H9 (cell line): ENCODE results near the gene VAMP2. TPM values are rescaled to one million over a fixed set of nuclear protein-coding genes. Genes with fewer than 3 reads are reported as not detected.

Experiments used
- DNase-seq: peaks from one replicate; pipeline ENCODE4 v3.0.0-alpha.2; 2017
- H2AFZ ChIP-seq: one replicate; pipeline ENCODE4 v1.6.1; 2013; ENCODE audit warnings: mild to moderate bottlenecking, low read length, control low read depth, moderate library complexity
- H2AK5ac ChIP-seq: 2 replicates; pipeline ENCODE4 v1.6.1; 2013; ENCODE audit warnings: low read length, control low read depth, mixed read lengths; ENCODE audit not compliant: insufficient read length
- H2BK120ac ChIP-seq: one replicate; pipeline ENCODE4 v1.6.1; 2013; ENCODE audit warnings: low read depth, mild to moderate bottlenecking, low read length, control low read depth, inconsistent platforms; ENCODE audit not compliant: poor library complexity, severe bottlenecking
- H2BK12ac ChIP-seq: 2 replicates; pipeline ENCODE4 v1.6.1; 2013; ENCODE audit warnings: low read length, control low read depth, mixed read lengths, low read depth; ENCODE audit not compliant: insufficient read length
- H2BK15ac ChIP-seq: 2 replicates; pipeline ENCODE4 v1.6.1; 2013; ENCODE audit warnings: low read depth, low read length, control low read depth
- H2BK20ac ChIP-seq: one replicate; pipeline ENCODE4 v1.6.1; 2013; ENCODE audit warnings: low read depth, mild to moderate bottlenecking, low read length, control low read depth, inconsistent platforms; ENCODE audit not compliant: poor library complexity, severe bottlenecking
- H2BK5ac ChIP-seq: 2 replicates; pipeline ENCODE4 v1.6.1; 2013; ENCODE audit warnings: low read length, control low read depth, mixed read lengths; ENCODE audit not compliant: insufficient read length
- H3K14ac ChIP-seq: 2 replicates; pipeline ENCODE4 v1.6.1; 2013; ENCODE audit warnings: low read length, control low read depth; ENCODE audit not compliant: insufficient read depth
- H3K18ac ChIP-seq: 2 replicates; pipeline ENCODE4 v1.6.1; 2013; ENCODE audit warnings: low read depth, mild to moderate bottlenecking, mixed read lengths, low read length, control low read depth; ENCODE audit not compliant: insufficient read length
- H3K23ac ChIP-seq: 2 replicates; pipeline ENCODE4 v1.6.1; 2013; ENCODE audit warnings: low read length, control low read depth, mixed read lengths, low read depth; ENCODE audit not compliant: insufficient read length
- H3K23me2 ChIP-seq: 2 replicates; pipeline ENCODE4 v1.6.1; 2013; ENCODE audit warnings: low read depth, mild to moderate bottlenecking, mixed read lengths, low read length, control low read depth; ENCODE audit not compliant: insufficient read length, poor library complexity, severe bottlenecking
- H3K27ac ChIP-seq: 2 replicates; pipeline ENCODE4 v1.5.1; 2013; ENCODE audit warnings: low read length, control low read depth, mixed read lengths, low read depth; ENCODE audit not compliant: insufficient read length
- H3K27me3 ChIP-seq: 2 replicates; pipeline ENCODE4 v1.6.1; 2013; ENCODE audit warnings: low read length, control low read depth, inconsistent platforms; ENCODE audit not compliant: insufficient read depth
- H3K4ac ChIP-seq: 2 replicates; pipeline ENCODE4 v1.6.1; 2013; ENCODE audit warnings: low read depth, mild to moderate bottlenecking, control low read depth, inconsistent platforms, low read length, moderate library complexity
- H3K4me1 ChIP-seq: 2 replicates; pipeline ENCODE4 v1.6.1; 2013; ENCODE audit warnings: low read length, control low read depth, inconsistent platforms; ENCODE audit not compliant: insufficient read depth
- H3K4me2 ChIP-seq: 2 replicates; pipeline ENCODE4 v1.6.1; 2013; ENCODE audit warnings: low read length, control low read depth, mixed read lengths; ENCODE audit not compliant: insufficient read length, insufficient read depth
- H3K56ac ChIP-seq: 2 replicates; pipeline ENCODE4 v1.6.1; 2013; ENCODE audit warnings: low read depth, mild to moderate bottlenecking, mixed read lengths, low read length, control low read depth; ENCODE audit not compliant: insufficient read length
- H3K79me1 ChIP-seq: 2 replicates; pipeline ENCODE4 v1.6.1; 2013; ENCODE audit warnings: low read depth, mild to moderate bottlenecking, moderate library complexity, low read length, control low read depth, inconsistent platforms; ENCODE audit not compliant: insufficient read depth, poor library complexity, severe bottlenecking
- H3K79me2 ChIP-seq: 2 replicates; pipeline ENCODE4 v1.6.1; 2013; ENCODE audit warnings: low read length, control low read depth, inconsistent platforms; ENCODE audit not compliant: insufficient read depth
- H3K9ac ChIP-seq: 2 replicates; pipeline ENCODE4 v1.6.1; 2013; ENCODE audit warnings: low read length, control low read depth, mixed read lengths; ENCODE audit not compliant: insufficient read length; ENCODE audit errors: extremely low read depth
- H3K9me3 ChIP-seq: one replicate; pipeline ENCODE4 v1.6.1; 2013; ENCODE audit warnings: low read depth, low read length, inconsistent platforms; ENCODE audit not compliant: control insufficient read depth
- H3T11ph ChIP-seq: one replicate; pipeline ENCODE4 v1.6.1; 2013; ENCODE audit warnings: mild to moderate bottlenecking, low read length, control low read depth, inconsistent platforms
- H4K20me1 ChIP-seq: one replicate; pipeline ENCODE4 v1.6.1; 2013; ENCODE audit not compliant: control insufficient read depth, insufficient read length, insufficient read depth
- H4K5ac ChIP-seq: 2 replicates; pipeline ENCODE4 v1.6.1; 2013; ENCODE audit warnings: low read depth, mild to moderate bottlenecking, mixed read lengths, low read length, control low read depth; ENCODE audit not compliant: insufficient read length
- H4K8ac ChIP-seq: replicated peaks from 2 replicates; pipeline ENCODE4 v1.6.1; 2013; ENCODE audit warnings: low read length, control low read depth, mixed read lengths, low read depth; ENCODE audit not compliant: insufficient read length
- H4K91ac ChIP-seq: 2 replicates; pipeline ENCODE4 v1.6.1; 2013; ENCODE audit warnings: low read depth, mild to moderate bottlenecking, moderate library complexity, mixed read lengths, low read length, control low read depth; ENCODE audit not compliant: insufficient read length
- H3K27ac Mint-ChIP-seq, 3 experiments: 2 replicates in 2 of 3; 3 replicates in 1 of 3; pipeline ENCODE4 v1.8.0; 2020 to 2021; ENCODE audit warnings: mixed read lengths in 3 of 3, mild to moderate bottlenecking in 1 of 3, moderate library complexity in 1 of 3
- H3K27me3 Mint-ChIP-seq: 2 replicates; pipeline ENCODE4 v1.8.0; 2021; ENCODE audit warnings: low read depth, mild to moderate bottlenecking, moderate library complexity, mixed read lengths
- H3K36me3 Mint-ChIP-seq, 3 experiments: 2 replicates in 2 of 3; 3 replicates in 1 of 3; pipeline ENCODE4 v1.8.0; 2020 to 2021; ENCODE audit warnings: low read depth in 3 of 3, mixed read lengths in 3 of 3; ENCODE audit not compliant: insufficient read depth in 1 of 3
- H3K4me1 Mint-ChIP-seq, 2 experiments: 2 replicates each; pipeline ENCODE4 v1.8.0; 2020; ENCODE audit warnings: mixed read lengths in 2 of 2
- H3K4me3 Mint-ChIP-seq, 2 experiments: 2 replicates in 1 of 2; 3 replicates in 1 of 2; pipeline ENCODE4 v1.8.0; 2020 to 2021; ENCODE audit warnings: mild to moderate bottlenecking in 2 of 2, mixed read lengths in 2 of 2, moderate library complexity in 1 of 2
- H3K9me3 Mint-ChIP-seq, 2 experiments: 2 replicates in 1 of 2; 3 replicates in 1 of 2; pipeline ENCODE4 v1.8.0; 2020; ENCODE audit warnings: mild to moderate bottlenecking in 2 of 2, mixed read lengths in 2 of 2, moderate library complexity in 1 of 2
- WGBS: extraction: QIAGEN DNeasy Blood & Tissue Kit; methylation state at CpG from one replicate; pipeline ENCODE4 v1.1.7; 2013; ENCODE audit warnings: missing lambda C conversion rate, low lambda C conversion rate, mixed read lengths; ENCODE audit not compliant: insufficient read length; ENCODE audit errors: extremely low coverage; 5-methylcytosine and 5-hydroxymethylcytosine counted together
- total RNA-seq: library from RNA; stranded (reverse); gene quantifications from 2 replicates; pipeline ENCODE4 v1.2.1, GENCODE V29; 2021
- TF ChIP-seq, protein P1 (sequence below): fragments of 200-600 bp; sonication (generic); conservative IDR thresholded peaks from 3 replicates; pipeline ENCODE4 v1.8.0; 2021; ENCODE audit warnings: antibody characterized with exemption, mild to moderate bottlenecking

The VAMP2 gene
- total RNA-seq, 1 experiment from 2014 or later, result 22.8 TPM

DNA sequence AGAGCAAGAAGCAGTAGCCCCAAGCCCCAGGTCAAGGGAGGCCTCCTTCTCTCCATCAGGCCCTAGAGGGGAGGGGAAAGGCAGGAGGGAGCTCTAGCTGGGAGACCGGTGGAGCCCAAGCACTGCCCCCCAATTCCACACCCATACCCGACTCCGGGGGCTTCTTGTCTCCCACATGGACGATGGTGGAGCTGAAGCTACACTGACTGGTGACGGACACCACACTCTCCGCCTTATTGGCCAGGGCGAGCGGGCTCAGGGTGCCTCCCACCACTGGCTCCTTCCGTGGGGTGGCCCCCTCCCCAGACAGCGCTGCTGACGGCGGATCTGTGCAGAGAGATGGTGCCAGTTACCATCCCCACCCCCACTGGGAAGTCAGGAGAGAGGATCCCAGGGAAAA, 16.9 kb downstream of the VAMP2 start:
- H3K27ac ChIP-seq, result no peak overlapping the region
- no peak overlapping the region for H2BK12ac ChIP-seq
- H3K14ac ChIP-seq, result no peak overlapping the region
- Mint-ChIP-seq H3K4me1 (0 out of 4 replicates have a peak, but pooled peaks cover 0 to 3% of the 10 kb centered on the region in 2 experiments), H3K9me3 (no peaks in the 10 kb centered on the region), H3K36me3 (peaks cover 40 to 76% (median 64%) of the 10 kb centered on the region in 3 experiments), H3K27ac (no peak overlapping the region), H3K4me3 (no peak overlapping the region), H3K27me3 (no peaks in the 10 kb centered on the region; the same call in 1 of the 2 replicates)
- TF ChIP-seq, protein P1, sequence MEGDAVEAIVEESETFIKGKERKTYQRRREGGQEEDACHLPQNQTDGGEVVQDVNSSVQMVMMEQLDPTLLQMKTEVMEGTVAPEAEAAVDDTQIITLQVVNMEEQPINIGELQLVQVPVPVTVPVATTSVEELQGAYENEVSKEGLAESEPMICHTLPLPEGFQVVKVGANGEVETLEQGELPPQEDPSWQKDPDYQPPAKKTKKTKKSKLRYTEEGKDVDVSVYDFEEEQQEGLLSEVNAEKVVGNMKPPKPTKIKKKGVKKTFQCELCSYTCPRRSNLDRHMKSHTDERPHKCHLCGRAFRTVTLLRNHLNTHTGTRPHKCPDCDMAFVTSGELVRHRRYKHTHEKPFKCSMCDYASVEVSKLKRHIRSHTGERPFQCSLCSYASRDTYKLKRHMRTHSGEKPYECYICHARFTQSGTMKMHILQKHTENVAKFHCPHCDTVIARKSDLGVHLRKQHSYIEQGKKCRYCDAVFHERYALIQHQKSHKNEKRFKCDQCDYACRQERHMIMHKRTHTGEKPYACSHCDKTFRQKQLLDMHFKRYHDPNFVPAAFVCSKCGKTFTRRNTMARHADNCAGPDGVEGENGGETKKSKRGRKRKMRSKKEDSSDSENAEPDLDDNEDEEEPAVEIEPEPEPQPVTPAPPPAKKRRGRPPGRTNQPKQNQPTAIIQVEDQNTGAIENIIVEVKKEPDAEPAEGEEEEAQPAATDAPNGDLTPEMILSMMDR, result no peak
- no peak overlapping the region for H2BK120ac ChIP-seq
- H3K23ac ChIP-seq, result no peak overlapping the region
- H2AFZ ChIP-seq, result no peak overlapping the region
- no peaks in the 10 kb centered on the region for H3K27me3 ChIP-seq
- H3K4me2 ChIP-seq, result no peak overlapping the region
- no peak overlapping the region for H4K91ac ChIP-seq
- H3K4me1 ChIP-seq, result no peaks in the 10 kb centered on the region
- no peaks in the 10 kb centered on the region for H3K23me2 ChIP-seq
- H4K8ac ChIP-seq, result no peak overlapping the region
- H4K20me1 ChIP-seq, result no peaks in the 10 kb centered on the region
- WGBS, result no CpG with 5 or more reads among the region's 12 CpGs
- no peak overlapping the region for H2AK5ac ChIP-seq
- no peak overlapping the region for H3K18ac ChIP-seq
- no peaks in the 10 kb centered on the region for H3K9me3 ChIP-seq
- no peak overlapping the region for H2BK15ac ChIP-seq
- peaks cover 2% of the 10 kb centered on the region for H3K79me1 ChIP-seq
- H3K79me2 ChIP-seq, result no peaks in the 10 kb centered on the region
- no peak overlapping the region for H2BK20ac ChIP-seq
- H3K56ac ChIP-seq, result no peak overlapping the region
- no peak overlapping the region for H3K9ac ChIP-seq
- H4K5ac ChIP-seq, result no peak overlapping the region
- H3K4ac ChIP-seq, result no peak overlapping the region
- no peak overlapping the region for H3T11ph ChIP-seq
- no peak for DNase-seq
- H2BK5ac ChIP-seq, result no peak overlapping the region
